HEK293 (cell line): Measurements from ENCODE around the gene PCSK5.

Experiments used
- CTCF ChIA-PET: fragments of 350-600 bp; formaldehyde crosslinking; extraction: SDS; loops from one replicate; lab custom pipeline; 2021; ENCODE audit warnings: antibody characterized with exemption; lab: Yijun Ruan, JAX
- POLR2A ChIA-PET: fragments of 300-600 bp; formaldehyde crosslinking; extraction: SDS; loops from one replicate; lab custom pipeline; 2020; ENCODE audit warnings: antibody characterized with exemption, inconsistent platforms; lab: Yijun Ruan, JAX
- H3K27ac ChIP-seq: fragments of 200-500 bp; sonication (Bioruptor generic); 2 replicates; pipeline ENCODE4 v1.5.1; 2014; ENCODE audit warnings: low read depth, low read length, control low read depth, inconsistent platforms; ENCODE audit errors: extremely low read depth
- H3K36me3 ChIP-seq, 2 experiments: fragments of 200-500 bp in 1 of 2; sonication (Bioruptor generic) in 1 of 2; 1 replicate in 1 of 2; 2 replicates in 1 of 2; pipeline ENCODE4 v1.5.1; 2014 to 2017; ENCODE audit warnings: inconsistent platforms in 2 of 2, low read length in 2 of 2; ENCODE audit not compliant: control insufficient read depth in 2 of 2, insufficient read depth in 1 of 2
- H3K4me1 ChIP-seq: fragments of 200-500 bp; sonication (Bioruptor generic); 2 replicates; pipeline ENCODE4 v1.5.1; 2014; ENCODE audit warnings: mild to moderate bottlenecking, low read length, inconsistent platforms; ENCODE audit not compliant: control insufficient read depth, insufficient read depth
- H3K4me3 ChIP-seq: 2 replicates; pipeline ENCODE4 v1.5.1; 2011; ENCODE audit warnings: low read depth, mild to moderate bottlenecking, control low read depth, low read length, moderate library complexity
- H3K9me3 ChIP-seq: fragments of 200-500 bp; sonication (Bioruptor generic); 2 replicates; pipeline ENCODE4 v1.5.1; 2014; ENCODE audit warnings: low read depth, low read length, inconsistent platforms; ENCODE audit not compliant: control insufficient read depth, insufficient read depth
- ZBTB17 ChIP-seq: fragments of 450-650 bp; formaldehyde crosslinking; IDR thresholded peaks from 2 replicates; pipeline ENCODE4 v1.5.1; 2016; ENCODE audit warnings: missing biosample characterization, missing genetic modification characterization
- ZBTB26 ChIP-seq: fragments of 450-650 bp; formaldehyde crosslinking; optimal IDR thresholded peaks from 2 replicates; pipeline ENCODE3; 2016; ENCODE audit warnings: missing biosample characterization, mild to moderate bottlenecking, missing genetic modification characterization
- ZBTB49 ChIP-seq: fragments of 450-650 bp; formaldehyde crosslinking; IDR thresholded peaks from 2 replicates; pipeline ENCODE4 v1.5.1; 2016; ENCODE audit warnings: missing biosample characterization, missing genetic modification characterization, low read depth
- ZFP3 ChIP-seq: fragments of 450-650 bp; formaldehyde crosslinking; IDR thresholded peaks from 2 replicates; pipeline ENCODE4 v1.5.1; 2016; ENCODE audit warnings: low read depth, missing biosample characterization, missing genetic modification characterization
- ZNF211 ChIP-seq: fragments of 450-650 bp; formaldehyde crosslinking; IDR thresholded peaks from 2 replicates; pipeline ENCODE4 v1.5.1; 2016; ENCODE audit warnings: low read depth, missing biosample characterization, missing genetic modification characterization
- ZNF214 ChIP-seq: fragments of 450-650 bp; formaldehyde crosslinking; IDR thresholded peaks from 2 replicates; pipeline ENCODE4 v1.5.1; 2017; ENCODE audit warnings: missing biosample characterization, mild to moderate bottlenecking, missing genetic modification characterization, borderline replicate concordance
- ZNF223 ChIP-seq: fragments of 450-650 bp; formaldehyde crosslinking; IDR thresholded peaks from 2 replicates; pipeline ENCODE4 v1.5.1; 2016; ENCODE audit warnings: missing biosample characterization, missing genetic modification characterization
- ZNF266 ChIP-seq: fragments of 450-650 bp; formaldehyde crosslinking; IDR thresholded peaks from 2 replicates; pipeline ENCODE4 v1.5.1; 2016; ENCODE audit warnings: missing biosample characterization, missing genetic modification characterization, low read depth
- ZNF311 ChIP-seq: fragments of 450-650 bp; formaldehyde crosslinking; IDR thresholded peaks from 2 replicates; pipeline ENCODE4 v1.5.1; 2017; ENCODE audit warnings: missing biosample characterization, missing genetic modification characterization, borderline replicate concordance
- ZNF335 ChIP-seq: fragments of 450-650 bp; formaldehyde crosslinking; conservative IDR thresholded peaks from 2 replicates; pipeline ENCODE4 v1.5.1; 2016; ENCODE audit warnings: missing biosample characterization, missing genetic modification characterization
- ZNF366 ChIP-seq: fragments of 450-650 bp; formaldehyde crosslinking; conservative IDR thresholded peaks from 2 replicates; pipeline ENCODE4 v1.5.1; 2016; ENCODE audit warnings: missing biosample characterization, missing genetic modification characterization
- ZNF394 ChIP-seq: fragments of 450-650 bp; formaldehyde crosslinking; IDR thresholded peaks from 2 replicates; pipeline ENCODE4 v1.5.1; 2016; ENCODE audit warnings: missing biosample characterization, missing genetic modification characterization, mild to moderate bottlenecking, moderate library complexity, borderline replicate concordance
- ZNF433 ChIP-seq: fragments of 450-650 bp; formaldehyde crosslinking; IDR thresholded peaks from 2 replicates; pipeline ENCODE4 v1.5.1; 2016; ENCODE audit warnings: missing biosample characterization, missing genetic modification characterization, low read depth
- ZNF518A ChIP-seq: fragments of 450-650 bp; formaldehyde crosslinking; conservative IDR thresholded peaks from 2 replicates; pipeline ENCODE4 v1.5.1; 2016; ENCODE audit warnings: low read depth, missing biosample characterization, missing genetic modification characterization
- ZNF544 ChIP-seq: fragments of 450-650 bp; formaldehyde crosslinking; IDR thresholded peaks from 2 replicates; pipeline ENCODE4 v1.5.0; 2017; ENCODE audit warnings: missing biosample characterization, missing genetic modification characterization
- ZNF561 ChIP-seq: fragments of 450-650 bp; IDR thresholded peaks from 2 replicates; pipeline ENCODE4 v1.5.1; 2018; ENCODE audit warnings: missing biosample characterization, missing genetic modification characterization, borderline replicate concordance
- ZNF610 ChIP-seq: fragments of 450-650 bp; formaldehyde crosslinking; IDR thresholded peaks from 2 replicates; pipeline ENCODE4 v1.5.1; 2016; ENCODE audit warnings: missing biosample characterization, missing genetic modification characterization, borderline replicate concordance
- ZNF658 ChIP-seq: fragments of 450-650 bp; formaldehyde crosslinking; IDR thresholded peaks from 2 replicates; pipeline ENCODE4; 2016; ENCODE audit warnings: missing biosample characterization, missing genetic modification characterization
- ZNF777 ChIP-seq: fragments of 450-650 bp; formaldehyde crosslinking; IDR thresholded peaks from 2 replicates; pipeline ENCODE4 v1.5.1; 2017; ENCODE audit warnings: missing biosample characterization, missing genetic modification characterization, borderline replicate concordance
- ZNF837 ChIP-seq: fragments of 450-650 bp; formaldehyde crosslinking; IDR thresholded peaks from 2 replicates; pipeline ENCODE4 v1.5.1; 2016; ENCODE audit warnings: missing biosample characterization, missing genetic modification characterization

Gene PCSK5

GRCh38 chr9:76095585-76095984, 205.1 kb downstream of the PCSK5 start:
- ChIA-PET POLR2A (no interaction called here), CTCF (interaction anchor here (0.6 kb wide), 1 partner anchor 568 kb away, joined by 3 read pairs; no protein-coding TSS in a partner anchor)
- H3K4me3 ChIP-seq, result no peak overlapping the region
- H3K9me3 ChIP-seq, result no peaks in the 10 kb centered on the region
- TF ChIP-seq ZNF366 (tag by site-specific recombination), result no peak
- H3K4me1 ChIP-seq, result no peaks in the 10 kb centered on the region
- H3K36me3 ChIP-seq, result peaks cover 0 to 33% of the 10 kb centered on the region in 2 experiments; a peak in 1 of 3 replicates
- no peak overlapping the region for H3K27ac ChIP-seq

- CTCF ChIA-PET, result interaction anchor here (0.6 kb wide), 1 partner anchor 191 kb away, joined by 3 read pairs; no protein-coding TSS in a partner anchor
- Histone ChIP-seq H3K9me3 (no peaks in the 10 kb centered on the region), H3K4me1 (no peaks in the 10 kb centered on the region), H3K36me3 (peaks cover 0 to 28% of the 10 kb centered on the region in 2 experiments; a peak in 1 of 3 replicates), H3K27ac (no peak overlapping the region), H3K4me3 (no peak overlapping the region)
- TF ChIP-seq ZNF610 (tag by site-specific recombination) (no peak), ZNF223 (tag by site-specific recombination) (no peak), ZNF211 (tag by site-specific recombination) (no peak), ZNF561 (tag by site-specific recombination) (no peak)
- POLR2A ChIA-PET, result no interaction called here
Measured at GRCh38 chr9:76099516-76099915, 209.0 kb downstream of the PCSK5 start.

- TF ChIP-seq ZBTB26 (tag by site-specific recombination) (no peak), ZNF658 (tag by site-specific recombination) (no peak), ZNF394 (tag by site-specific recombination) (no peak), ZFP3 (no peak), ZNF837 (no peak), ZNF433 (tag by site-specific recombination) (no peak), ZNF214 (tag by site-specific recombination) (no peak), ZNF223 (tag by site-specific recombination) (no peak), ZNF311 (tag by site-specific recombination) (no peak), ZNF544 (tag by site-specific recombination) (no peak), ZNF335 (tag by site-specific recombination) (no peak)
- POLR2A ChIA-PET, result no interaction called here
- H3K4me3 ChIP-seq, result no peak overlapping the region
- H3K27ac ChIP-seq, result no peak overlapping the region
- H3K4me1 ChIP-seq, result no peaks in the 10 kb centered on the region
- peaks cover 0 to 31% of the 10 kb centered on the region in 2 experiments; a peak in 1 of 3 replicates for H3K36me3 ChIP-seq
- H3K9me3 ChIP-seq, result no peaks in the 10 kb centered on the region
- CTCF ChIA-PET, result interaction anchor here (0.5 to 0.9 kb wide), 3 partner anchors 170 to 347 kb away, joined by 3 to 5 read pairs (median 3); no protein-coding TSS in a partner anchor
Measured at GRCh38 chr9:76101075-76101474, 210.6 kb downstream of the PCSK5 start.

- ChIA-PET CTCF (interaction anchor here (0.7 kb wide), 1 partner anchor 169 kb away, joined by 3 read pairs; no protein-coding TSS in a partner anchor), POLR2A (no interaction called here)
- H3K27ac ChIP-seq, result no peak overlapping the region
- H3K9me3 ChIP-seq, result no peaks in the 10 kb centered on the region
- H3K36me3 ChIP-seq, result peaks cover 0 to 27% of the 10 kb centered on the region in 2 experiments; a peak in 1 of 3 replicates
- H3K4me1 ChIP-seq, result no peaks in the 10 kb centered on the region
- H3K4me3 ChIP-seq, result no peak overlapping the region
- TF ChIP-seq ZNF266 (tag by site-specific recombination) (no peak), ZBTB17 (tag by site-specific recombination) (no peak), ZNF777 (tag by site-specific recombination) (no peak), ZBTB49 (tag by site-specific recombination) (no peak), ZNF518A (tag by site-specific recombination) (no peak)
Measured at GRCh38 chr9:76101491-76101890, 211.0 kb downstream of the PCSK5 start.
